ENCODE measurements around the gene PATZ1.

Gene PATZ1

DNA sequence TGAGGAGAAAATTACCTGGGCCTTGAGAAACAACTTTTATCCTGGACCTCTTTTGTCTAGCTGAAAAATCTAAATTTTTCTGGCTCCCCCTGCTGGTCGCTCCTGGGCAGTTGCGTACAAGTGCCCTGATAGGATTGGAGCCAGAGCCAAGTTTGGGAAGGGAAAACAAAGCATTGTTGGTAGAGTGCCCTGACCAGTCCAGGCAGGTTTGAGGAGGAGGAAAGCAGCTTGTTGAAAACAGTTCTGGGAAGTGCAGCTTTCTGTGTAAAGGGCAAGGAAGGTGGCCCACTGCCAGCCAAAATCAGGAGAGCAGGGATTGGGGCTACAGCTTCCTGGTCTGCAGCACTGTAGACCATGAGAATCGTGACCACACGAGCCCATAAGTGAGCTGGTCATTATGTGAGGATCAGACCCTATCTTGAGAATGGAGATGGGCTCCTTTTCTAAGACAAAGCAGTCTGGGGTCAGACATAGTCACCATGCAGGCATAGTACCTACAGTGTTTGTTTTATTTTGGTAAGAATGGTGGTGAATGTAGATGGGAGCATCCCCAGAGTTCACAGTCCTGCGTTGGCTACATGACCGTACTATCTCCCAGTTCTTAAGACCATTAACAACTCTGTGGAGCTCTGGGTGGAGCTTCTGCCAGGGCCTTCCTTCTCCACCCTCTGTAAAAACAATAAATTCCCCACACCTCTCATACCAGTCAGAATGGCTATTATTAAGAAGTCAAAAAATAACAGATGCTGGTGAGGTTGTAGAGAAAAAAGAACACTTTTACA is 32.6 kb downstream of the PATZ1 start:
- peak in 2 of 3 donors; percentile 39 to 63 for DNase-seq (ENCODE audit: low read depth in 3 of 3)

DNA sequence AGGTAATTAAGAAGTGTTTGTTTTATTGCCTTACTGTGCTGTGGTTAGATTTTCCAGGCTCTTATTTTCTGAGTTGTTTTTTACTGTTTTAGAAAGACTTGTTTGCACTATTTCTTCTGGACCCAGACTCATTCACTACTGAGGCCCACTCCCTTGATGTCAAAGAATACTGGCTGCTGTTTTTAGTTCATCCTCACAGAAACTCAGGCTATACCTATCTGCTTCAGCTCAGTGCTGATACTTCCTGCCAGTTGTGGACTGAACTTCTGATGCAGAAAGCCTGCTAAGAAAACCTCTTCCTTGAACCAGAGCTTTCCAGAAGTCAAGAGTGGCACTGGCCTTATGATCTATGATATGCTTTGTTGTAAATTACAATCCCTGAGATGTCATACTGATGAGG is 38.0 kb downstream of the PATZ1 start:
- DNase-seq (ENCODE audit: low read depth in 3 of 3), result no peak

DNA sequence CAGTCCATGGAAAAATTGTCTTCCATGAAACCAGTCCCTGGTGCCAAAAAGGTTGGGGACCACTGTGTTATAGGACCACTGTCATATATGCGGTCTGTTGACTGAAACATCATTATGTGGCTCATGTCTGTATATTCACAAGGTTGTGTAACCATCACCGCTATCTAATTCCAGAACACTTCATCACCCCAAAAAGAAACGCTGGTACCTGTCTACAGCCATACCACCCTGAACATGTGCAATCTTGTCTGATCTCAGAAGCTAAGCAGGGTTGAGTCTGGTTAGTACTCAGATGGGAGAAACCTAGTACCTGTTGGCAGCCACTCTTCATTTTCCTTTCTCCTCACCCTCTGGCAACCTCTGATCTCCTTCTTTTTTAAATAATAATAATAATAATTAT is 41.0 kb downstream of the PATZ1 start:
- no peak for DNase-seq (ENCODE audit: low read depth in 3 of 3)

DNA sequence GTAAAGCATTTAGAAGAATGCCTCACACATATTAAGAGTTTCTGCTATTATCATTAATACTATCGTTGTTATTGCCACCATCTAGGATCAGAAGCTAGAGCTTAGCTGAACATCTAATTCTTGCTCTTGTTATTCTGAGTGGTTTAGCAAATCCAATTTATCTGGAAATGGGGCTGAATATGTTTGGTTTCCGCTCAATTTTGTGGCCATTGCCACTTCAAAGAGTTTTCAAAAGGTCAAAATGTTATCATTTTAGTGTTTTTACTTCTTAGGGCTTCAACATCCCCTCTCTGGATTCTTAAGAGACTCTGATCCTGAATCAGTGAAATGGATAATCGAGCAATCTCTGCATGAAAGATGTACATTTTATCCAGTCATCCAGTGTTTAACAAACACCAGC is 43.6 kb downstream of the PATZ1 start:
- DNase-seq (ENCODE audit: low read depth in 3 of 3), result no peak

DNA sequence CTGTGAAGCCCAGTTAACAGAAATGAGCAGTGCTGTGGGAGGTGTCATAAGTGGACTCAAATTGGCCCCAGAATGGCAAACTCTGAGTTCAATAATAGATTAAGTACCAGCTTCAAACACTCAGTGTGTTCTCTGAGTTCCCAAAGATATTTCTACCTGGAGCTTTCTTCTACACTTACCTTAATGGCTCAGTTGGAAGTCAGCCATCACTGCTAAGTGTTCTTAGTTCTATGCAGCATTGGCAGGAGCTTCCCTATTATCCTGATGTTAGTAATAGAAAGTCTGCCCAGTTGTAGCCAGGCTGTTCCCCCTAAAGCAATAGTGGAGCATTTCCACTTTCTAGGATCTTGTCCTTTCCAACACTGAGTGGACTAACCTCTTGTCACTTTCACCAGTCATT is 44.1 kb downstream of the PATZ1 start:
- DNase-seq (ENCODE audit: low read depth in 3 of 3), result no peak

DNA sequence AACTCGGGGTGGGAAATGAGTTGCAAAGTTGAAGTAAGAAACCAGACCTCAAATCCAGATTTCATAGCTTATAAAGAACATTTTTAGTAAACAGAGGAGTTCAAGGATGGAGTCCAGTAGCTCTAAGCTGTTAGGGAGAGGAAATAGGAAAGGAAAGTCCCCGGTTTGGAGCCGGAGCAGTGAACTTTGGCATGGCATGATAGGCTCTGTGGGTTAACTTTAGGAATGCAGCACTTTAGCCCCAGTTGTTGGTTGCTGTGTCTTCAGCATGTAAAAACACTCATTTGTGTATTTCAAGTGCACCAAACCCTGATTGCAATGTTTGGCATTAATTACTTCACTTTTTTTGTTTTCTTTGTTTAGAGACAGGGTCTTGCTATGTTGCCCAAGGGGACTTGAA is 45.2 kb downstream of the PATZ1 start:
- DNase-seq (ENCODE audit: low read depth in 3 of 3), result no peak

DNA sequence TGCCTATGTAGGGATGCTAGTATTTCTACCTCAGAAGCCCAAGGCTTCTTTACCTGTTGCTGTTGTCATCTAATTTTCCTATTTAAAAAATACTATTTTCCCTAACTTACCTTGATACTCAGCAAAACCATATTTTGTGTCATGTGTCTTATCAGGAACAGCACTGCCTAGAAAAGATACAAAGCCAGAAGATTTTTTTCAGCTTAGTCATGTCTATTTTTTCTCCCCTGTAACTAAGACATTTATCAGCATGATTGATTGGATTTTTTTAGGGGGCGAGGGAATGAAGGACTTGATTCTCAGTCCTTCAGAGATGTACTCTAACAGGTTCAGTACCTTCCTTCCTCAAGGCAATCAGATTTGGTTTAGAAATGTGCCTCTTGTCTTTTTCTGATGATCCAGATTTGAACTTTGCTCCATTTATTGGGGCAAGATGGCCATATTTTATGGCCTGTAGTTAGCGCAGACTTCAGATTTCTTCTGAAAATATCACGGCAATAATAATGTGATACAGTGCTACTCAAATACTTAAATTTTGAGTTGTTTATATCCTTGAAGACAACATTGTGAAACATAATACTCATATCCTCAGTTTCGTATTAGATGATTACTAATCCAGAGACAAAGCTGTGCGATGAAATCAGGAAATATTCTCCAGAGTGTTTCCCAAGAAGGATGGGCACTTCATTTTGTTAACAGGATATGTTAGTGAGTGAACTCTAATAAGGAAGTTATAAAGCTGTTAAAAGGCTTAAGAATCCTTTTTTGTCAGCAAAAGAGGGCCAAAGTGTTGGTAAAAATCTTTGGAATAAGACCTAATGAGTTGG is 50.1 kb downstream of the PATZ1 start:
- no peak for DNase-seq (ENCODE audit: low read depth in 3 of 3)

DNA sequence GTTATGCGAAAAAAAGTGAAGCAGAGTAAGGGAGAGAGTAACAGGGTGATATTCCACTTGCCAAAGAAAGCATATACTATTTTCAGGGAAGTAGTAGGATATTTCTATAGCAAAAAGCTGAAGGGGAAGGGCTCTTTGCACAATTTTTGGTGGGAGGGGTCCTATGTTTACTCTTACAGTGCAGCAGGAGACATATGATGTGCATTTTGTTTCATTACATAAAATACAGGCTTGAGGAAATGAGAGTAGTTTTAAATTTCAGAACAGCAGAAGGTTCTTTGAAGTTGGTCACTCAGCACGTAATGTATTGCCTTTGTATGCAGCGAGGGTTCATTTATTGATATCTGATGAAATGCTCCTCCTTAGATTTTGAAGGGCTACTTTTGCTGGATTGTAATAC is 50.8 kb downstream of the PATZ1 start:
- DNase-seq (ENCODE audit: low read depth in 3 of 3), result no peak

DNA sequence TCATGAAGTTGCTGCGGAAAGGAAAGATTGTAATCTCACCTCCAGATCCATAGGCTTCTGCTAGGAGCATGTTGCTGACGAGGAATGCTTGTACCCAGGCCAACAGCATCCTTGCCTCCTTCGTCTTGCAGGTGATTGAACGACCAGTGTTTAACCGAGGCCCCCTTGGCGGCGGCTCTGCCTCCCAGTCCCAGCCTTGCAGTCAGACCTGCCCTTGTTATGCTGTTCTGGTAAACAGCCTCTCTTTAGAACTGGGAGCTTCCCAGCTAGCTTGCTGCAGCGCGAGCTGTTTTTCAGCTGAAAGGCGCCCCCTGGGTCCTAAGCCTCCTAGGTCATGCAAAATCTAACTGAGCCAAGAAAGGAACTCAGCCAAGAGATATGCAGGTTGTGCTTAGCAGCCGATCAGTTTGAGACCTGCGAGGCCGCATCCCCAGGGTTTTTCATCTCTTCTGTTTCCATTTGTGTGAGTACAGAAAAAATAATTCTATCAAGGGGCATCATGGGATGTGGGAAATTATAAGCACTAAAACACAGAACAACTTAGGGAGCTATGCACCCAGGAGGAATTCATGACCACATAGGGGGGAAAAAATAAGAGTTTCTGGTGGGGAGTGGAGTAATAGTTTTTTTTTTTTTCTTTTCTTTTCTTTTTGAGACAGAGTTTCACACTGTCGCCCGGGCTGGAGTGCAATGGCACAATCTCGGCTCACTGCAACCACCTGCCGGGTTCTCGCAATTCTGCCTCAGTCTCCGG is 53.7 kb downstream of the PATZ1 start, which contains the start of gene PIK3IP1:
Gene PIK3IP1 (minus strand): TSS at position 253 of the 754 bp plus-strand sequence. CDS start 144 bp downstream, at position 109.
- DNase-seq (ENCODE audit: low read depth in 3 of 3), result peak; percentile 60 to 74 (median 70)

DNA sequence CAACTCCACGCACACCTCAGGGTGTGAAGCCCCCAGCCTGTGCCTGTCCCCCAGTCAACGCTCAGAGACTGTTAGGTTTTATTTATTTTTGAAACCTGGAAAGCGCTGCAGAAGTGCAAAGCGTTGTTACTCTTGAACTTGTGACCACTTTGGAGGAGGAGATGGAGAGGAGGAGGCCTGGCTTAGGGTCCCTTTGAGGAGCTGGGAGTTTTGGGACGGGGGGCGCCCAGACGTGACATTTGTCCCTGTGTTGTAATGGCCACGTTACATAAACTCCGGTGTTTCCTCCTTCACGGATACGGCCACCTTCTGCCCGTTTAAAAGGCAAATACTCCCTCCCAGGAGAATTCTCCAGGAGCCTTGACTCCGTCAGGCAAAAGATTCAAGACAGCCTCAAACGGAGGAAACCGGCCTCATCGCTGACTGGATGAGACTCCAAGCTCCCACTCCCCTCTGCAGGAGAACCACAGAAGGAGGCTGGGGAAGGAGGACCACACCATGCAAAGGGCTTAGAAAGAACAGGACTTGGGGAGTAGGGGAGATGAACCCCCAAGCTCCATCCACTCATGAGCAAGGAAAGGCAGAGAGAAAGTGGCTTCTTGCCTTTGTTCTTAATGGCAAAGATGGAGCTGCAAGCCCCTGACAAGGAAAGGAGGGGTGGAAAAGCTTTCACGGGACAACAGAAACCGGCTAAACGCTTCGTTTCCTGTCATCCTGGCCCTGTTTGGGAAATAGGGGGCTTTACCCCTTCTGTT is 54.5 kb downstream of the PATZ1 start:
- DNase-seq (ENCODE audit: low read depth in 3 of 3), result no peak

DNA sequence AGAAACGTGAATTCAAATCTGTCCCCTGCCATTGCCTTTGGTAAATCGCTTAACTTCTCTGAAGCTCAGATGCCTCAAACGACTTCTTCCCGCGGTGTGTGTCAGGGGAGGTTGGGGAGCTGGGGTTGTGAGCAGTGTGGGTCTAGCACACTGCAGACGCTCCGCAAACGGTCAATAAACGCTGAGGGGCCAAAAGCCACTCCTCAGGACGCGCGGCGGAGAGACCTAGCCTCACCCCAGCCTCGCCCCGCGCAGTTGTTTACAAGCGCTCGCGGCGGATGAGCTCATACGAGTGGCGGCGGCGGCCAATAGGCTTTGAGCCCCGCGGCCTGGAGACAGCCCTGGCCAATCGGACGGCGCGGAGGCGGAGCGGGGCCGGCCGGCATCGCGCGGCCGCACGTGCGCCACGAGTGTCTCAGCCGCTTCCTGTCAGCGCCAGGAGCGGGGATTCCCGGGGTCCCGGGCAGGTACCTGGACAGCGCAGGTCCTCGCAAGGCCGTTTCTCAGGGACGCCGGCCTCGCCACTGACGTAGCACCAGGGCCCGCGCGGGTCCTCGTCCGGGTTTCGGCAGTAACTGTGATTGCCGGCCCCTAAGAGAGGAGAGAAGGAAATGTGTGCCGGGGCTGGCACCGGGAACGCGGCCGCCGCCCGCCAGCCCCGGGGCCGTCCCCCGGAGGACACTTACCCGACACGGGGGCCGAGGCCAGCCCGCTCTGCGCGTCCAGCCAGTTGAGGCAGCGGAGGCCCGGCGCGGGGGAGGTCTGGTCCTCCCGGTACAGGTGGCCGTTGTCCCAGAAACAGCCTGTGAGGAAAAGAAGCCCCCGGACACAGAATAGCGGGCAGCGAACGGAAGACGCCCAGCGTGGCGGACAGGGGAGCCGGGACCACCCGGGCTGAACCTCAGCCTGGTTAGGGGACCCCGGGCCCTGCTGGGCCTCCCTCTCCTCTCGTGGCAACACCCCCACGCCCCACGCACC is 55.4 kb downstream of the PATZ1 start:
- peak; percentile 85 to 88 (median 86) for DNase-seq (ENCODE audit: low read depth in 3 of 3)

DNA sequence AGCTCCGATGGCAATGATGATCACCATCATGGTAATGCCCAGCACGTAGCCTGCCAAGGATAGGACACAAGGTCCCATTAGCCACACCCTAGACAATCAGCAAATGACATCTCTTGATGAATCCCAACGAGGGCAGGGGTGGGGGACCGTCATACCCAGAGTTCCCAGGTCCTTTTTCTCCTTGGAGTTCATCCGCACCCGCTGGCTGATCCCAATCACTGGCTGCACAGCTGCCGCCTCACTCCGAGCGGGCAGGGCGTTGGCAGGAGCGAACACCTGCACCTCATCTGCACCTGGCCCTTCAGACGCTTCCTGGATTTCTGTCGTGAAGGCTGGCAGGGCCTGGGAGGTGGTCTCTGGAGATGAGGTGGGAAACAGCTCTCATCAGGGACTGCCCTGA is 56.8 kb downstream of the PATZ1 start:
- DNase-seq (ENCODE audit: low read depth in 3 of 3), result no peak

DNA sequence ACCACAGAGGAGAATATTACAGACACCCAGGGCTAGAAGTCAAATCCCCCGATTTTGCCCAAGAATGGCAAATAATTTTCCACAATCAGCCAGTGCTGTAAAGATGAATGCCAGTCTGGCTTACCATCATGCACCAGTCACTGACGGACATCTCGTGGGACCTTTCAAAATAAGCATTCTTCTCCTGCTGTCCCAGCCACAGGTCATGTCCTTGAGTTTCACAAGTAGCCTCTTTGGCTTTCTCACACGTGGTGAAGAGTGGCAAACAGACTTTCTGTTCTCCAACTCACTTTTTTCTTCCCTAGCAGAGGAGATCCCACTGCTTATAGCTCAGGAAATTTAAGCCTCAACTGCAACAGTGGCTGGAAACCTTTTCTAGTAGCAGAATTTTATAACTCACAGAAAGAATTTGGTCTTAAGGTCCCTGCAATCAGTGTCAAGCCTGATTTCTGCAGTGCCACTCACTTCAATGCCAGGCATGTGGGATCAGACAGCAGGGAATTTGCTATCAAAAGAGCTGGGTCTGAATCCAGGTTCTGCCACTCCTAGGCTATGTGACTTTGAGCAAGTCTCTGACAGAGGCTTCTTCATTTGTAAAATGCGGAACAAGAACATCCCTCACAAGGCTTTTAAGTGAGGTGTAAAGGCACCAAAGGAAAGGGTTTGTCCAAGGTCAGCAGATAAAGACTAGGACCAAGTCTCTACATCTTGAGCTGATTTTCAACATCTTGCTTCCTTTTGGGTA is 57.5 kb downstream of the PATZ1 start:
- DNase-seq (ENCODE audit: low read depth in 3 of 3), result no peak

DNA sequence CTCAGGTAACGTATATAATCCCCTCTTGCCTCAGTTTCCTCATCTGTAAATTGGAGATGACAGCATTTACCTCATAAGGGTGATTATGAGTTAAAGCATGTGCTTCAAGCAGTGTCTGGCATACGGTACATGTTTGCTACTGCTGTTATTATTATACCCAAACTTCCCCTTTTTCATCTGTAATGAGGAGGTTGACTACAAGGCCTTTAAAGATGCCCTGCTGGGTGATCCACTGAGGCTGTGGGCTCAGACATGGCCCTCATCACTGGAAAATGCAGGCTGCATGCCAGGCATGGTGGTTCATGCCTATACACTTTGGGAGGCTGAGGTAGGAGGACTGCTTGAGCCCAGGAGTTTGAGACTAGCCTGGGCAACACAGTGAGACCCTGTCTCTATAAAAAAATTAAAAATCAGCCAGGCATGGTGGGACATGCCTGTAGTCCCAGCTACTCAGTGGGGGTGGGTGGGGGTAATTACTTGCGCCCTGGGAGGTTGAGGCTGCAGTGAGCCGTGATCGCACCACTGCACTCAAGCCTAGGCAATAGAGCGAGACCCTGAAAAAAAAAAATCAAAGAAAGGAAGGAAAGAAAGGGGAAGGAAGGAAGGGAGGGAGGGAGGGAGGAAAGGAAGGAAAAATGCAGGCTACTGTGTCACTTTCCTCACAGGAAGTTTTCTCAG is 58.2 kb downstream of the PATZ1 start:
- no peak for DNase-seq (ENCODE audit: low read depth in 3 of 3)

DNA sequence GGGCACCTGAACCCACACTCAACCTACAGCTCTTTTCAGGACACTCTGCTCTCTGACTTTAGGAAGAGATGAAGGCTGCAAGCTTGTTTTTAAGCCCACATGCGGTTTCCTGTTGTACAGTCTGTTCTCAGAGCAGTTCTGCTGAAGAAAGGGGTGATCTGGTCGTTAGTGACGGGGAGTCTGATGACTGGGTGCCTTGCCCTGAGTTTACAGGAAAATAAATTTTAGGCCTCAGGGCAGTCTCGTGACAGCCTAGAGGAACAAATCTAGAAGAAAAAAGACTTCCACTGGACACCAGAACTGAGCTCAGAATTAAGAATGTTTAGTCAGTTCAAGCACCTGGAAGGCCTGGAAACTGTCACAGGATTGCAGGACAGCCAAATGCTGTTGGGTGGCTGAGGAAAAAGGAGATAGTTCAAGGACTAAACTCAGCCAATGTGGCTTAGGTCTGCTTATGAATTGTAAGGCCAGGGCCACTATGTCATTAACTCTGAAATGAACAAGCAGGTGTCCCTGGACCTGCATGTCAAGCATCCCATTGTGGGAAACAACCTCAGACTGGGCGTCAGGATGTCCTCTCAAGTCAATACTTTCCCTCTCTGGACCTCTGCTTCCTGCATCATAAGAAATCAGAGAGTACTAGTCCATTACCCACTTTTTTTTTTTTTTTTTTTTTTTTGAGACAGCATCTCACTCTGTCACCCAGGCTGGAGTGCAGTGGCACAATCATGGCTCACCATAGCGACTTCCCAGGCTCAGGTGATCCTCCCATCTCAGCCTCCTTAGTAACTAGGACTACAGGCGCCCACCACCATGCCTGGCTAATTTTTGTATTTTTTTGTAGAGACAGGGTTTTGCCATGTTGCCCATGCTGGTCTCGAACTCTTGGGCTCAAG is 59.5 kb downstream of the PATZ1 start:
- DNase-seq (ENCODE audit: low read depth in 3 of 3), result peak in 1 of 3 donors; percentile 46

DNA sequence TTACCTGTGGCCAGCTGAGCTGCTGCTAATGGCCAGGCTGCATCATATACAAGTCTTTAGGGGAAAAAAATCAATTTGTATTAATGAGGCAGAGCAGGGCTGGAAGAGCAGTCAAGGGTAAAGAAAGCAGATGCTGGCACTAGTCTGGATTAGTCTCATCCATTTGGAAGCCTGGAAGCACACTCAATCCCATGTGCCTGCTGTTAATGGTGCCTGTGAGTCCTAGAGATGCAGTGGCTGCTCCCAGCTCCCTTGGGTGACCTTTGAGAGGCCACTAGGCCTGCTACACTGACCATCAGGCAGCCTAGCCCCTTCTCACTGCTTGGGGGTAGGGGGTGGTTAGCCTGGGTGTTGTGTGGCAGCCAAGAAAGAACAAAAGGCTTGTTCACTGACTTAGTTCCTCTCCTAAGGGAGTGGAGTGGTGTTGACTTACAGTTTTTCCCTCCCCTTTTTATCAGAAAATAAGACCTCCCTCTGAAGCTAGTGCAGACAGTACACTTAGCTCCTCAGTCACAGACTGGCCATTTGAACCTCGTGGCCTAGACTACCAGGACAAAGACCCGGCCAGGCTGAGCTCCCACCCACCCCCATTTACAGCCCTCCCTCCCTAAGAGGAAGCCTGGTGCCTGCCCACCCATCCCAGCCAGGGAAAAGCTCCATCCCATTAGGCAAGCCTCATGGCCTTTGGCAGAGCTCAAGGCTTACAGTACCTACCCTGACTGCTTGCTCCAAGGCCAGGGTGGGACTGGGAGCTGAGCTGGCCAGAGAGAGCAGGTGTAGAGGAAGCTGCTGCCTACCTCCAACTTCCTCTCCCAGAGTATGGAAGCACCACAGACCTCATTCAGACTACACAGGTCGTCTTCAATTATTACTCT is 61.6 kb downstream of the PATZ1 start:
- no peak for DNase-seq (ENCODE audit: low read depth in 3 of 3)

Measured in stimulated activated CD4-positive, alpha-beta T cell treated with anti-CD3 and anti-CD28 coated beads, TNF-alpha, amount 100 ng/mL, for 48 hours (primary cell).